ENCODE data around the gene NCOA7.

Gene NCOA7

DNA sequence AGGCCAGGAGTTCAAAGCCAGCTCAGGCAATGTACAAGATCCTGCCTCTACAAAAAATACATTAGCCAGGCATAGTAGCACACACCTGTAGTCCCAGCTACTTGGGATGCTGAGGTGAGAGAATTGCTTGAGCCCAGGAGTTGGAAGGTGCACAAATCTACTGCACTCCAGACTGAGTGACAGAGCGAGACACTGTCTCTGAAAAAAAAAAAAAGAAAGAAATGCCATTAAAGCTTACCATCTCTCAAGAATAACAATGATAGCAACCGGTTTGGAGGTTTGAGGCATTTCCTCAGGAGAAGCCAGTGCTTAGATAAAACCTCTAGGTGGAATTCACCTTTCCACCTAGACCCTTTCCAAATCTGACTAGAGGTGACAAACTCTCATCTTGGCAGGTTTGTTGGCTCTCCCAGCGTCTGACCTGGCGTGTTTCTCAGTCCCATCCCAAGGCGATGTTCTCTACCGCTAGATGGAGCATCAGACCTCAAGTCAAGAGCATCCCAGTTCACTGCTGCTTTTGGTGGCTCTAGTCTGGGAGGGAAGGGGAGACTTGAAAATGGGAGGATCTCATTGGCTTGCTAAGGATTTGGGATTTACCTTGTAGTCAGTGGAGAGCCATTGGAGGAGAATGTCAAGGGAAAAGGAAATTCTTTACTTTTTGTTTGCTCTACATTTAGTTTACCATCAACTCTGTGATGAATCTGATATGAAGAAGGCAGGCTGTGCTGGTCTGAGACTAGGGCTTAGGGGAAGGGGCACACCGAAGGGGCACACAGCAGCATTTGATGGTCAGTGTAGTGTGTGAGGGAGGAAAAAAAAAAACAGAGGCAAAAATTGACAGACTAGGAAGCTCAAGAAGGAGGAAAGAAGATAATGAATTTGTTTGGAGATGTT, 67.9 kb downstream of the NCOA7 start:
- no peaks in the 10 kb centered on the region; the same call in 1 of the 2 replicates for H3K36me3 ChIP-seq (ENCODE audit: control insufficient read depth, insufficient read depth, low read length)
- peak; percentile 65 for TF ChIP-seq CTCF (IDR thresholded peaks at IDR 0.05; ENCODE audit: insufficient read depth, low read length, poor library complexity, severe bottlenecking)
- DNase-seq (ENCODE audit: extremely low read depth, insufficient read length): no peak
- H3K4me3 ChIP-seq (replicated peaks; ENCODE audit: low read depth, low read length): no peak overlapping the region
- no peaks in the 10 kb centered on the region for H3K27me3 ChIP-seq (replicated peaks; ENCODE audit: control insufficient read depth, insufficient read depth, low read length)

DNA sequence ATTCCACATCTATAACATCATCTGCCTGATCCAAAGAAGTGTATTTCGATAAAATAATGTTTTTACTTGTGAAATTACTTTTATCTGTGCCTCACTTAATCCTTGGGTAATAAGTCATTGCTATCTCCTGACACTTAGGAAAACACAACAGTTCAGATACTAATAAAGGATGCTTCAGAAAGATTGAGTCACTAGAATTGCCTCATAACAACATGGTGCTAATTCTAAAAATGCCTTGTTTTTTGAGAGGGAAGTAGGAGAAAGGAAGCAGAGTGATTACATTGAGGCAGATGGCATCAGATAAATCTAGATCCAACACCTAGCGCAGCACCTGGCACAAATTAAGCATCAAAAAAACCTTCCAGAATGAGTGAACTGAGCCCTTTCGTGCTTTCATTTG, 69.0 kb downstream of the NCOA7 start:
- H3K36me3 ChIP-seq (ENCODE audit: control insufficient read depth, insufficient read depth, low read length): no peaks in the 10 kb centered on the region; the same call in 1 of the 2 replicates
- TF ChIP-seq CTCF (IDR thresholded peaks at IDR 0.05; ENCODE audit: insufficient read depth, low read length, poor library complexity, severe bottlenecking): no peak
- no peak overlapping the region for H3K4me3 ChIP-seq (replicated peaks; ENCODE audit: low read depth, low read length)
- no peaks in the 10 kb centered on the region for H3K27me3 ChIP-seq (replicated peaks; ENCODE audit: control insufficient read depth, insufficient read depth, low read length)
- no peak for DNase-seq (ENCODE audit: extremely low read depth, insufficient read length)

GRCh38 chr6:125863023-125863422, 72.3 kb downstream of the NCOA7 start:
- Histone ChIP-seq H3K27me3 (replicated peaks; ENCODE audit: control insufficient read depth, insufficient read depth, low read length) (no peaks in the 10 kb centered on the region), H3K36me3 (ENCODE audit: control insufficient read depth, insufficient read depth, low read length) (no peaks in the 10 kb centered on the region), H3K4me3 (replicated peaks; ENCODE audit: low read depth, low read length) (no peak overlapping the region)
- no peak for TF ChIP-seq CTCF (IDR thresholded peaks at IDR 0.05; ENCODE audit: insufficient read depth, low read length, poor library complexity, severe bottlenecking)
- DNase-seq (ENCODE audit: extremely low read depth, insufficient read length): no peak

GRCh38 chr6:125865015-125865414, 74.3 kb downstream of the NCOA7 start:
- Histone ChIP-seq H3K27me3 (replicated peaks; ENCODE audit: control insufficient read depth, insufficient read depth, low read length) (no peaks in the 10 kb centered on the region), H3K4me3 (replicated peaks; ENCODE audit: low read depth, low read length) (no peak overlapping the region), H3K36me3 (ENCODE audit: control insufficient read depth, insufficient read depth, low read length) (no peaks in the 10 kb centered on the region)
- no peak for DNase-seq (ENCODE audit: extremely low read depth, insufficient read length)
- no peak for TF ChIP-seq CTCF (IDR thresholded peaks at IDR 0.05; ENCODE audit: insufficient read depth, low read length, poor library complexity, severe bottlenecking)

- Histone ChIP-seq H3K4me3 (replicated peaks; ENCODE audit: low read depth, low read length) (no peak overlapping the region), H3K36me3 (ENCODE audit: control insufficient read depth, insufficient read depth, low read length) (no peaks in the 10 kb centered on the region), H3K27me3 (replicated peaks; ENCODE audit: control insufficient read depth, insufficient read depth, low read length) (no peaks in the 10 kb centered on the region)
- DNase-seq (ENCODE audit: extremely low read depth, insufficient read length): no peak
- TF ChIP-seq CTCF (IDR thresholded peaks at IDR 0.05; ENCODE audit: insufficient read depth, low read length, poor library complexity, severe bottlenecking): no peak
These were observed 75.7 kb downstream of the NCOA7 start for GRCh38 chr6:125866433-125866832.
